ENCODE results near the gene POLR3F.
"Not testable (repeated sequence)": the region's sequence is repeated elsewhere in the genome, so short reads cannot be mapped to it uniquely, and the experiment has no call there.

The POLR3F gene

GRCh38 chr20:18507218-18508191 is 40.3 kb downstream of the POLR3F start, which contains the start of gene SEC23B:
SEC23B (plus strand) TSS chr20:18507940; CDS start chr20:18510836, 2,896 bp downstream.
- DNase-seq: peak; percentile 99

GRCh38 chr20:18511571-18511970 is 44.4 kb downstream of the POLR3F start:
- DNase-seq: no peak

- no peak for DNase-seq
Observed at GRCh38 chr20:18513208-18513607, 46.0 kb downstream of the POLR3F start.

- DNase-seq: no peak
Observed at GRCh38 chr20:18514127-18514526, 46.9 kb downstream of the POLR3F start.

- DNase-seq: no peak
Observed at GRCh38 chr20:18515973-18516372, 48.8 kb downstream of the POLR3F start.

- not testable (repeated sequence) for DNase-seq
Observed at GRCh38 chr20:18522066-18522465, 54.9 kb downstream of the POLR3F start.

- DNase-seq: no peak
Observed at GRCh38 chr20:18523066-18523465, 55.9 kb downstream of the POLR3F start.

- no peak for DNase-seq
Observed at GRCh38 chr20:18524646-18525045, 57.5 kb downstream of the POLR3F start.

- DNase-seq: not testable (repeated sequence)
Observed at GRCh38 chr20:18526761-18527160, 59.6 kb downstream of the POLR3F start.

GRCh38 chr20:18527339-18527738 is 60.1 kb downstream of the POLR3F start:
- no peak for DNase-seq

GRCh38 chr20:18527836-18528235 is 60.6 kb downstream of the POLR3F start:
- no peak for DNase-seq

GRCh38 chr20:18529041-18529440 is 61.9 kb downstream of the POLR3F start:
- DNase-seq: no peak

GRCh38 chr20:18532626-18533025 is 65.4 kb downstream of the POLR3F start:
- no peak for DNase-seq

GRCh38 chr20:18533491-18533890 is 66.3 kb downstream of the POLR3F start:
- DNase-seq: no peak

GRCh38 chr20:18533978-18534644 is 66.9 kb downstream of the POLR3F start:
- no peak for DNase-seq

Data from CD4-positive, alpha-beta T cell treated with Interleukin-21 for 1 hour (primary cell).